GM18868 (cell line): ENCODE data around the gene AMZ2.
A peak's percentile ranks its signal among the peaks of the same experiment; 100 is the strongest.

Experiments
- ATAC-seq: cut with Tn5 transposase; IDR thresholded peaks from one replicate; pipeline ENCODE4 v1.9.1; 2021; ENCODE audit warnings: mild to moderate bottlenecking, moderate library complexity; ENCODE audit not compliant: unreplicated experiment

The AMZ2 gene

GRCh38 chr17:68290268-68290954 is 42.6 kb downstream of the AMZ2 start:
- ATAC-seq, result no peak

DNA sequence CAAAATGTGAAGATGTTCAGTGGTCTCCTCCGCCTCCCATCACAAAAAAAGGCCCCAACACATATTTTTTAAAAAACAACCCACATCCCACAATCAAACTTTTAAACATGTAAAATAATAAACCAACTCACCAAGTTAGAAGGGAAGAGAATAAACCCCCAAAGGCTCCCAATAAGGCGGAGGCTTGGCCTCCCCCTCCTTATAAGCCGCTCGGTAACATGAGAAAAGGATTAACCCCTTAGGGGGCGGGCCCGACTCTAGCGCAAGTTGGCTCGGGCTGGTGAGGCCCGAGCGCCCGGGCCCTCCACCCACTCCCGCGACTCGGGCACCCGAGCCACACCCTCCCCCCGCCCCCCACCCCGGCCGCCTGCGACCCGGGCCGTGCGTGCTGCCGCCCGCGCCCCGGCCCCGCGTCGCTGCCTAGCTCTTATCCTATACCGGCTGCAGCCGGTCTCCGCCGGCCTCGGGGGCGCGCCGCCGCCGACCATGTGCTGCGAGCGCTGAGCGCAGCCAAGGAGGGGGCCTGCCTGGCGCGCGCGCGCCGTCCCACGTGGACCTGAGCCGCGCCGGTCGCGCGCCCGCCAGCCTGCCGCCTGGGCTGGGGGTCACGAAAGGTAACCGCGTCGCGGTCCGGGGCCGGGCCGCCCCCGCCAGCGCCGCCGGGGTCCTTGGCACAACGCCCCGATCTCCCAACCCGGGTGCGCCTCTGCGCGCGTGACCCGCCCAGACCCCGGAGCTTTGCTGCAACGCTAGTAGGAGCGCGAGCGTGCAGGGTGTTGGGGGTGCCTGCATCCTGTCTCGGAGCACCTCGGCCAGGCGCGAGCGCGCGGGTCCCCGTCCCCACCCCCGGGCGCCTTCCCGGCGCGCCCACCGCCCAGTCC is 43.4 kb downstream of the AMZ2 start, which contains the start of the genes ARSG and SLC16A6:
ARSG (plus strand) TSS at position 541 of the 881 bp plus-strand sequence. CDS start 15,999 bp downstream, outside the sequence.
SLC16A6 (minus strand) TSS at position 173 of the 881 bp plus-strand sequence. CDS start 12,807 bp downstream, outside the sequence.
- peak; percentile 43 for ATAC-seq

GRCh38 chr17:68291836-68292688 is 44.2 kb downstream of the AMZ2 start:
- peak; percentile 56 for ATAC-seq

GRCh38 chr17:68292689-68293040 is 44.8 kb downstream of the AMZ2 start:
- ATAC-seq, result no peak

GRCh38 chr17:68293490-68294195 is 45.8 kb downstream of the AMZ2 start:
- no peak for ATAC-seq

GRCh38 chr17:68294196-68294555 is 46.3 kb downstream of the AMZ2 start:
- ATAC-seq, result no peak

- no peak for ATAC-seq
Measured at GRCh38 chr17:68294617-68295016, 46.8 kb downstream of the AMZ2 start.

DNA sequence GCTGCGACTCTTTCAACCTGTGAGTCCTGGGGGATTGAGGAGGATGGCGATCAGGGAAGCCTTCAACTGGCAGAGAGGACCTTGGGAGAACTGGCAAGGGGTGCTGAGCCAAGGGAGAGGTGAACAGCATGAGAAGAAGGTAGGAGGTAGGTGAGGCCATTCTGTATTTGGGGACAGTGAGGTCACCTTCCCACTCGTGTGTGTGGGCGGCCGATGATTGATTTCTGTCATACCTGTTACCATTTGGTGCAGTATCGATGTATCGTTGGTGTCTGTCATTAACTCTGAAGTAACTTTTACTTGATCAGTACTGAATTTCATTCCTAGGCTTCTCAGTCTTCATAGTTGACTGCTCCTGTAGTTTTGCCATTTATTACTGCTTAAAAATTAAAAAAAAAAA is 47.2 kb downstream of the AMZ2 start:
- no peak for ATAC-seq

DNA sequence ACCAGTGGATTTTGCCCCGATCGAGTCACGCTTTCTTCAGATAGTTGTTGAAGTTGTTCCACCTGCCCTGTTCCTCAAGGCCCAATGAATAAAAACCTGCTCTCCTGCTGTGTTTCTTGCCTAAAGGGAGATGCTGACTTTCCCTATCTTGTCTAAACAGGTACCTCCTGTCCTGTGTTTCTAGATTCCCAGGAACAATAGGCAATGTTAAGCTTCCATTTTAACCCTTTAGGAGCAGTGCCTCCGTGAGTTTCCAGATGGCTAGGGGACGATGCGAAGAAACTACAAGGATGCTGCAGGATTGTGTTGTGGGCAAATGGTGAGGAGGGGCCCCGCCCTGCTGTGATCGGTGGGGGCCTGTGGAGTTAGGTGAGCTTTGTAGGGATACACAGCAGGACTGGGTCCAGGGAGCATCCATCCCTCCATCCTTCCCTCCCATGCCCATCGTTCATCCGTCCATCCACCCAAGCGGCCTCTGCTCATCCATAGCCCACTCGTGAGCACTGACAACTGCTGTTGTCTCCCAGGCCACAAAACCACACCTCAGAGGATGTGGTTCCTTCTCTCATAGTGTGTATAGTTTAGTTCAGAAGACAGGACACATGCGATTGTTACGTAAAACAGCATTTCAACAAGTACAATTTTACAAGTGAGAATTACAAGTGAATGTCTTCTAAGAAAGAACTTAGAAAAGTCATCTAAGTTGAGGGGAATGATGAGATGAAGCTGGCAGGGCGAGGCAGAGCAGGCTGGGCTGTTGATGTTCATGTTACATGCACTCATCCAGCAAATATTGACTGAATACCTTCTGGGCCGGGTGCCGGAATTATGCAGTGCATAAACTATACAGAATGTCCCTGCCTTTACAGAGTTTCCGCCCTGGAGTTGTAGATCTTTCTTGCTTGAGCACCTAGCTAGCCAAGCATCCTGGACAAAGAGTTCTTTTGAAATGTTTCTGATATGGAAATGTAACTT is 48.7 kb downstream of the AMZ2 start:
- ATAC-seq, result no peak

DNA sequence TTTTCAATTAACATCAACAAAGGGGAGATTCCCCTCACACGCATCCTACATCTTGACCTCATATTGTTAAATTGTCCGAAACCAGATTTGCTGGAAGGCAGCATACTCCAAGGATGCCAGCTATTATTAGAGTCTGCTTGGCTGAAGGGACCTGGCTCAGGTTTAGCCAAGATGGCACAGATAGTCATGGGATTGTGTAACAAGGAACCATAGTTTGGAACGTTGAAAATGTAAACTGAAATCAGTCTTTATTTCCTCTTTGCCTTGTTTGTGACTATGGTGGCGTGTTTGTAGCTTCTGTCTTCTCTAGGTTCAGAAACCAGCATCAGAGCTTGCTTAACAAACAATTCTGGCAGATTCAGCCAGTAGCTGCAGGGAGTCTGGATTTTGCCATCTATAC is 49.4 kb downstream of the AMZ2 start:
- ATAC-seq, result no peak

DNA sequence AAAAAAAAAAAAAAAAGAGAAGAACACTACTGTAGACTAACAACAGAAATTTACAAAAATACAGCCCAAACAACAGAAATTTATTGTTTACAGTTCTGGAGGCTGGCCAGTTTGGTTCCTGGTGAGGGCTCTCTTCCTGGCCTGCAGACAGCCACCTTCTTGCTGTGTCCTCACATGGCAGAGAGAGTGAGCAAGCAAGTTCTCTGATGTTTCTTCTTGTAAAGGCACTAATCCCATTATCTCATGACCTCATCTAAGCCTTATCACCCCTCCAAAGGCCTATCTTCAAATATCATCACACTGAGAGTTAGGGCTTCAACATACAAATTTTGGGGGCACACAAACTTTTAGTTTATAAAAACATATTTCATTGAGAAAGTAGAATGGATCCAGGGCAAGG is 50.8 kb downstream of the AMZ2 start:
- no peak for ATAC-seq

- ATAC-seq, result no peak
Measured at GRCh38 chr17:68299817-68300216, 52.0 kb downstream of the AMZ2 start.

DNA sequence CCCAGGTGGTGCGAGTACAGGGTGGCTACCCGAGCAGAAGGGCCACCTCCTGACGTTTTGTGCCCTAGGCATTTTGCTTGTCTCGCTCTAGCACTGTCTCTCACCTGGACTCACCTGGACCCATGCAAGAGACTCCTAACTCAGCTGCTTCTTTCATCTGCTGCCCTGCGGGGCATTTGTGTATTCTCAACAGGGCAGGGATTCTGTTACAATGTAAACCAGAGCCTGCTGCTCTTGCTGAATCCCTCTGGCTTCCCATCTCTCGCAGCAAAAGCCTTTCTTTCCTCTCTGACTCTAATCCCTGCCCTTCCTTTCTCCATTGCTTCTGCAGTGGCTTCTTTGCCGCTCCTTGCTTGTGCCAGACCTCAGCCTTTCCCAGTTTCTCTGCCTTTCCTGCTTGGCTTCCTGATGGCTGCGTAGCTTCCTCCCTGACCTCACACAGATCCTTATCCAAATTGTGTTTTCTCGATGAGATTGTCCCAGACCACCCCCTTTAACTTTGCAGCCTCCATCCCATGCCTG is 53.7 kb downstream of the AMZ2 start:
- ATAC-seq, result no peak

- no peak for ATAC-seq
Measured at GRCh38 chr17:68302066-68302564, 54.3 kb downstream of the AMZ2 start.

GRCh38 chr17:68302666-68303065 is 54.8 kb downstream of the AMZ2 start:
- ATAC-seq, result no peak

GRCh38 chr17:68304706-68305105 is 56.9 kb downstream of the AMZ2 start:
- ATAC-seq, result no peak

- ATAC-seq, result no peak
Measured at GRCh38 chr17:68305142-68305541, 57.3 kb downstream of the AMZ2 start.
